Midbrain (tissue), 1 donor: ENCODE results near the gene SH3RF3.
A peak's percentile ranks its signal among the peaks of the same experiment; 100 is the strongest.

Experiments used
- DNase-seq: peaks from one replicate; lab custom pipeline; 2025; lab: John Stamatoyannopoulos, UW

SH3RF3 gene

DNA sequence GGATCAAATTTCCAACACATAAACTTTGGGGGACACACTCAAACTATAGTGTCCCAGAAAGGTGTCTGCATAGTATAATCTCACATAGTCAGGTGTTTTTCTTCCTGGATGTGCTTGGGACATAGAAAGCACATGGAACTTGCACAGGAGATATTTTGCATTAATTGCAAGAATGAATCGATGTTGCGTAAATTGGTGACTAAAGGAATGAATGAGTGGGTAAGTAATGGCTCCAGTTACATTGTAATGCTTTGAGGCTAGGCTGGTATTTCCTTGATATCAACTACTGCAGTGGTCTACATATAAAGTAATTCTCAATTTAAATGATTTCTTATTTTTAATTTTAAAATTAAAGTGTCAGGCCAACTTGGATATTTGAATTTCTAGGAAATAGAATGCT is 53.4 kb downstream of the SH3RF3 start:
- no peak for DNase-seq

DNA sequence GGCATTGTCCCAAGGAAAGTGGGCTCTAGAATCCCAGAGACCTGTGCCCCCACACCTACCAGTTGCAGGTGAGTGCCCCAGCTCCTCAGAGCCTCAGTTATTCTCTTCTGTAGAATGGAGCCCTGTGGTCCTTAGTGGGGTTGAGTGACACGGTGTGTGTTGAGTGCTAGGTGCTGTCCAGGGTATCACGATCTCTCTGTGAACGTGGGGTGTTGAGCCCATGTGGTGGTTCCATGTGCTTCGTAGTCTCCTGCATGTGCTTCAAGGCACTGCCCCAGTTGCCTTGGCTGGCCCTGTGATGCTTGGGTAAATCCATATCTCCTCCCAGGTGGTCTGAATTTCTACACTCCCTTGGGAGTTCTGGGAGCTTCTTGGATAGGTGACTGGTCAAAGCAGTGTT is 54.9 kb downstream of the SH3RF3 start:
- DNase-seq, result no peak

DNA sequence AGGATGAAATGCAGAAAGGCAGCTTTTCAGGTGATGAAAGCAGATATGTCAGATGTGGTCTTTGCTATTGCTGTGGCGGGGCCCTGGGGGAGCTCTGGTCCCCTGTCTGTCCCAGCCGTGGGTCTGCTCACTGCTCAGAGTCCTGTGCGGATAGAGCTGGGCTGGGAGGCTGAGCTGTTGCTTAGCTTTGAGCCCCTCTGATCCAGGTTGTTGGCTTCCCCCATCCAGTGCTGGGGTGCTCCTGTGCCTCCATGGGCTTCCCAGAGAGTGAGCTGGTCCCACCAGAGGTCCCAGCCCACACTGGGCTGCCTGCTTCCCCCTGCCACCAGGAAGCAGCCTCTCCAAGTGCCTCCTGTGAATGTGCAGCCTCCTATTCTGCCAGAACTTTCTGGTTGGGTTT is 55.4 kb downstream of the SH3RF3 start:
- no peak for DNase-seq

DNA sequence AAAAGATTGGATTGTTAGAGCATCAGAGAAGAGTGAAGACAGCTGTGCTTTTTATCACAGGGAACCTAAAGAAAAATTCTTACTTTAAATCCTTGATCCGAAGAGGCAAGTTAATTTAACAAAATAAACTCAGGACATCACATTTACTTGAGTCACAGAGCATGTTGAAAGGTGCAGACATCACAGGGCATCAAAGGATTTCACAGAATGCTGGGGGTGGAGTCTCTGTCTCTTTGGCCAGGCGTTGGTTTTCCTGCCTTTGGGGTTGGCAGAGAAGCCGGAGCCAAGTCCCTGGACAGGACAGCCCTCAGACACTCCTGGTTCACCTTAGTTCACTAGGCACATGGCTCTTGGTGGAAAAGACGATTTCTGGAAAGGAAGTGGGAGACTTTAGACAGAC is 56.3 kb downstream of the SH3RF3 start:
- no peak for DNase-seq

DNA sequence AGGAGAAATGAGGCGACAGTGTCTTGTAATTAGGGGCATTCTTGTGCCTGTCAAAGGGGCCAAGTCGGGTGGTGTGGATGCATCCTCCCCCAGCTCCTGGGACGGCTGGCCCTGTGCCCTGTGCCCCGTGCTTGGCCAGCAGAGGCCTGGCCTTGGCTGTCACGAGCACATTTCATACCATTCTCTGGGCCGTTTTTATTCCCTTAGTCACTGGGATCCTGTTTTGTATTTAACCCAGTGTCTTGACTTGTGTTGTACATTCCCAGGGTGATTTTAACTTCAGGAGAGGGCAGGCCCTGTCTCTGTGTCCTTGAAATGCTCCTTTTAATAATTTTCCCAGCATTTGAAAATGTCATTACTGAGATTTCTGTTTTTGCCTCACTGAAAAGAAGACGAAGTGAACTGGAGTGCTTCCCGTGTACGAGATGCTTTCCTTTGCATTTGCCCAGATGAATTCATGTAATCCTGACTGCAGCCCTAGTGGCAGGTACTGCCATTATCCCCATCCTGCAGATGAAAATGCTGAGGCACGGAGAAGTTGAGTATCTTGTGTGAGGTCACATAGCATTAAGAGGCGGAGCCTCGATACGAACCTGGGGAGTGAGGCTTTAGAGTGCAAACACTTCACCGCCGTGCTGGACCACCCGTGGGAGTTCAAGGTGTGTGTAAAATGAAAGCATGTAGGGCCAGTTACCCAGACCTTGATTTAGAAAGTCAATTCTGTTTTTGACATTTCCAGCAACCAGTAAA is 57.0 kb downstream of the SH3RF3 start:
- peak; percentile 6 for DNase-seq

DNA sequence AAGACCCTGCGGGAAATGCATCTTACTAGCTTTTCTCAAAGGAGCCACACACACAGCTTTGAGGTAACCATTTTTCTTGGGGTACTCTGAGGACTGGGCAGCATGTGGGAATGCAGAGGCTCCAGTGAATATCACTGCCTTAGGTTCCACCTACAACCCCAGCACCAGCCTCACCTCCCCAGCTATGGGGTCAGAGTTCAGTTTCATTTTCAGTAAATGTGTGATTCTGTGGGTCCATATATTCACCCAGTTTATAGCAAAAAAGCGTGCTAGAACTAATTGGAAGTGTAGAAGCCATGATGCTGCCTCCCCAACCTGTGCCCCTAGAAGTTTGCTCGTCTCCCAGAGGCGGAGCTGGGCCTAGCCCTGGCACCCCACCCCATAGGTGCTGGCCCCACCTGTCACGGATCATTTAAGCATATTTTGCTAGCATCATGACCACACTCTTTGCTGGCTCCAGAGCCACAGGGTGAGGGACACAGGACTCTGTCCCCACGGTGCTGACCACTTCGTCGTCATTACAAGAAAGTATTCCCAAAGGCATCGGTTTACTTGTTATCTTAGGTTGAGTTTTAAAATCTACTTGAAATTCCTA is 57.7 kb downstream of the SH3RF3 start:
- DNase-seq, result no peak

DNA sequence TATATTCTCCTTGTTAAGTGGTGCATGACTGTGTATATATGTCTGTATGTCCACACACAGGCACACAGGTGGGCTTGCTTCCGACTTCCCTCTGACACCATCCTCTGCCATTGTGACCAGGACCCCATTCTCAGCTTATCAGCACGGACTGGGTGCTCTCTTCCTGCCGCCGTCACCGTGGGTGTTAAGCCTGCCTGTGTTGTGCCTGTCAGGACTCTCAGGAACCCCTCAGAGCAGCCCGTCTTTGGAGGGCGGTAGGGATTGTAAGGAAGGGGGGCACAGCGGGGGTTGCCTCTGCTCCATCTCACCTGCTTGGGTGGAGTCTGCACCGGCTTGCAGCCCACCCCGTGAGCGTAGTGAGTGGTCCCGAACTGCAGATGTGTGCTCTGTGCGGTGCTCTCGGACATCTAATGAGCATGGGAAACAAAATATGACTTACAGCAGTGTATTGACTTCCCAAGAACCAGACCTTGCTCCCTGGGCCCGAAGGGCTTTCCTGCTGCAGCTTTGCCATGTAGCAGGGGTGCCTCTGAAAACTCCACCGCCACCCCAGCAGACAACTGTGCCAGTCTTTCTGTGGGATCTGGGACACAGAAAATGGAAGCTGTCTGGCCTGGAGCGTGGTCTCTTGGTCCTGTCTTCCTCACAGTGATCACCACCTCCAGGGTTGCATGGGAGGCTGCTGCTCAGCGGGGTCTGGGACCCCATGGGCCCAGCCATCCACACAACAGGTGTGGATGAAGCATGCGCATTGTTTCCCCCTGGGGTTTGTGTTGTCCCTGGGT is 58.9 kb downstream of the SH3RF3 start:
- DNase-seq, result no peak

DNA sequence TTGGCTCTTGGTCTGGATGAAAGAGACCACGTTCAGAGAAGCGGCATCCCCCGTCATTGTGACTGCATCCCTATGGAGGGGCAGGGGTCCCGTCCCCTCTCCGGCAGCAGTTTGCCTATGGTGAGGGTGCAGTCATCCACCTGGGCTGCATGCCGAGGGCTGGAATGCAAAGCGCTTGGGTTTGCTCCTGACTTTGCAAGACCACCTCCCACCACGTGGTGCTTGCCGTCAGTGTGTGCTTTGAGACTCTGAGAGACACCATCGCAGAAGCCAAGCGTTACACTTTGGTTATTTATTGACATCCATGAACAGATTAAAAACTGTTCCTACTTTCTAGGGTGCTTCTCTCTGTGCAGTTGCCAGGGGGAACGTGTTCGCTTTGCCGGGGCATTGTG is 59.5 kb downstream of the SH3RF3 start:
- DNase-seq, result no peak

DNA sequence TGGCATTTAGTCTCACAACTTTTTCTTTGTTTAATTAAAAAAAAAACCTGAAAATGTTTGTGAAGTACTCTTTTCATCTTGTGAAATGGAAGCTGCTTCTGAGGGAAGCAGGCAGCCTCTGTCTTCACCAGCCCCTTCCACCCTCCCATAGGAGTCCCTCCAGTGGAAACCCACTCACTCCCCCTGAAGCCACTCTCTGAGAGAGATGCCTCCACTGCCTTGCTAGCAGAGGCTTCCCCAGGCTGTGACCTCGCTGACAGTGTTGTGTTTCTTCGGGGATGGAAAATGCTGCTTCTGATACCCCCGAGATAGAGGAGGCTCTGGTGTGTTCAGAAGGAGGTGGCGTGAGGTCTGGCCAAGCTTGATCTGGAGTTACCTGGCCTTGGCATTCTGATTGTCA is 59.9 kb downstream of the SH3RF3 start:
- no peak for DNase-seq

DNA sequence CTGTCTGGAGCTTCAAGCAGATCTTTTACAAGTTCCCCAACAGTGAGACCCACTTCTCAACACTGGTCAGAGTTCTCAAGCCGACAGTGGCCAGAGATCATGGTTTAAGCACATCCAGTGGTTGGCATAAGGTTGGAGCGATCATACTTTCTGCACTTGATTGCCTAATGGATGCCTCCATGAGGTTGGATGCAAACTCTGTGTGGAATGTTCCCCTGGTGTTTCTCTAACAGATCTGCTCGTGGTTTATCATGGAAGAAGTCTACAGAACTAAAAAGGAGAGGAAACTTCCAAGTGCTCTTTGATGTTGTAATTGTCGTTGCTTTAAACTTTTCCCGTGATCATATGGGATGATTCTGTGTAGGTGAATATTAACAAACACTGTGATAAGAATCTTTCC is 60.7 kb downstream of the SH3RF3 start:
- no peak for DNase-seq

DNA sequence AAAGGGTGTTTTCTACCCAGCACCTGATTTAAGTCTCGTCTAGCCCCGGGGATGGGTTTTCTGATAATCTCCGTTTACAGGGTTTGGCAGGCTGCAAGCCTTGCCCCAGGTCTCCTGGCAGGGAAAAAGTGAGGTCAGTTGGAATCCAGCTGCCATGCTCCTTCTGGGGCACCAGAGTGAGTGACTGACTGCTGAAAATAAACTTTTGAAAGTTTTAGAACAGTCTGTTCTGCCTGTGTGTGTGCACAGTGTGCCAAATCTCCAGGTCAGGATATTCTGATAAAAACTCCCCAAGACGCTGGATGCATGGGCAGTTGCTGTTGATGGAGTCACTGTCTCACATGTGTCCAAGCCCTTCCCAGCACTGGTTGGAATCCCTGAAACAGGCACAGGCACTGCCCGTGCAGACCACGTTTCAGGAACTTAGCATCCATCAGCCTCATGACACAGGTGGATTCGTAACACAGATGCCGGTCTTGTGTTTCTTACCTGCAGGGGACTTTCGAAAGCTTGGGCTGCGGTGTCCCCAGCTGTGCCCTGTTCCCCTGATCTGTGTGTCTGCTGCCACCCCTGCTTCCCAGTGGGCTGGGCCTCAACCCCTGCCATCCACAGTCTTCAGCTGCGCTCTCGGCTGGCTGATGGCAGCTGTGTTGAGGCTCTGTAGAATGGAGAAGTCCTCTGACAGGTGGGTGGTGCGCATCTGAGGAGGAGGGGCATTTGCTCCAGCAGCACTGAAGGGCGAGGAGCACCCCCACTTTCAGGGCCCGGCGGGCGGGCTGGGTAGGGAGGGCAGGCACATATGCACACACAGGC is 65.0 kb downstream of the SH3RF3 start:
- no peak for DNase-seq

DNA sequence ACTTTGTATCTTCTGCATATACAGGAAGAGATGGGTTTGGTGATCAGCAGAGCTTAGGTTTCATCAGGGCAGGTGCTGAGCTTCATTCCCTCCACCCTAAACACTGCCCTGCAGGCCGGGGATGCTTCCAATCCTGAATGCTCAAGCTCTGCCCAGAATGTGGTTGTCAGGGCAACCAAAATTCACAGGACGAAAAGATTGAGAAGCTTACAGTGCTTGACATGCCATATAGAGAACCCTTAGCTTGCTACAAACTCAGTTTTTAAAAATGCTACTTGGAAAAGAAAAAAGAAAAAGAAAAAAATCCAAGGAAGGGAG is 65.6 kb downstream of the SH3RF3 start:
- DNase-seq, result no peak

DNA sequence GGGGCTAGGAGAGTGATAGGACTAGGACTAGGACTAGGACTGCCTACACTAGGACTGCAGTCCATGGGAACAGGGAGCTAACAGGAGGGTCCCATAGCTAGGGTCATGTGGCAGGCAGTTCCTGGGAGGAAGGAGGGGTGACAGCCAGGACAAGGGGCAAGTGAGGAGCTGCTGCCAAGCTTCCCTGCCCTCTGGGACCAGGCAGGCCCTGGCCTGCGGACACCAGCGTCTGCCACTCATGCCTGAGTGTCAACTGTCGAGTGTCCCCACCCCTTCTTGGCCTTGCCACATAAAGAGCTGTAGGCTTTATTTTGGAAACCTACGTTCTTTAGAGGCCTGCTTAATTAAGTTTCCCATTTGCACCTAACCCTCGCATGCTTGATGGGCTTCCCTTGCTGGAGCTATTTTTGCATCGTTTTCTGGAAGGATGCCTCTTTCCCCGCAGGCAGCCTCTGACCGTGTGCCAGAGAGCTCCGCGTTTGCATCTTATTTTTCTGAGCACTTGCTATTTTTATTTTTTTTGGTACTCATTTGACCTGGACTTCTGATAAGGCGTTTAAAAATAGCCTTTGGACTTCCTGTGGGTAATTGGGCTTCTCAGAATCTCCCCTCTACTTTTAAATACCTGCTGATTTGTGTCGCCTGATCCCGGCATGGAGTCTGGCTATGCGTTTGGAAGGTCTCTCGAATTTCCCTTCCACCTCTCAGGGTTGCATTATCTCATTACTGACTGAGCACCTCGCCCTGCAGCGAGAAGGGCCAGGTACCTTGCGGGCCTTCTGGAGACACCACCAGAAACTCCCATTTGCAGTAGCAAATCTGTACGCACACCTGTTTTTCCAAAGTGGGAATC is 66.4 kb downstream of the SH3RF3 start:
- DNase-seq, result no peak

DNA sequence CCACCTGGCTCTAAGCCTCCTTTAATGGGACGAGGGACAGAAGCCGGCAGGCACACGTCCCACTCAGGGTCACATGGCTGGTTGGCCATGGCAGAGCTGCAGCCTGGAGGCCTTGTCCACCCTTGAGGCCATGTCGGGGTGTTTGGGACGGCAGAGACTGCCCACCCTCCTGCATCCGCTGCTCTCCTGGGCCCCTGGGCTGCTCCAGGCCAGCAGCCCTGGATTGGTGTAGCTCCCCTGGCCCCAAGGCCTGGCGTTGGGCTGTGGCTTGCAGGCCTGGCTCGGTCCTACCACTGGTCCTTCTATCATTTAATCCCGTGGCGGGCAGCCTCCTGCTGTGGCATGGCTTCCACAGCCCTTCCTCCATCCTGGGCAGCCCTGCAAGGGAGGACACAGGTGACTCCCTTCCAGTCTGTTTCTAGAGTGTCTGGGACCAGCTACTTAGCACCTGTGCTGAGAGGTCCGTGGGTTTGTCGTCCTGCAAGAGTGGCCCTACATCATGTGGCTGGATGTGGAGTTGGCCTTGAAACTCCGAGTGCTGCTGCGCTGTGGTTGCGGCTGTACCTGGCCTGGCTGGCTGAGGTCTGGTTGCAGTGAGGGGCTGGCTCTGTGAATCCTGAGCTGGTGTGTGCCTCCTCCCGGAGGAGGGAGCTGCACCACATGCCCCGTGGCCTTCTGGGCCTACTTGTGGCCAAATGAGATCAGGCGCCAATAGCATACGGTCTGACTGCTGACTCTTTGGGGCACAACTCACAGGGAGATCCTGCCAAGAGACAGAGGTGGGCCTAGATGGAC is 67.3 kb downstream of the SH3RF3 start:
- DNase-seq, result no peak

DNA sequence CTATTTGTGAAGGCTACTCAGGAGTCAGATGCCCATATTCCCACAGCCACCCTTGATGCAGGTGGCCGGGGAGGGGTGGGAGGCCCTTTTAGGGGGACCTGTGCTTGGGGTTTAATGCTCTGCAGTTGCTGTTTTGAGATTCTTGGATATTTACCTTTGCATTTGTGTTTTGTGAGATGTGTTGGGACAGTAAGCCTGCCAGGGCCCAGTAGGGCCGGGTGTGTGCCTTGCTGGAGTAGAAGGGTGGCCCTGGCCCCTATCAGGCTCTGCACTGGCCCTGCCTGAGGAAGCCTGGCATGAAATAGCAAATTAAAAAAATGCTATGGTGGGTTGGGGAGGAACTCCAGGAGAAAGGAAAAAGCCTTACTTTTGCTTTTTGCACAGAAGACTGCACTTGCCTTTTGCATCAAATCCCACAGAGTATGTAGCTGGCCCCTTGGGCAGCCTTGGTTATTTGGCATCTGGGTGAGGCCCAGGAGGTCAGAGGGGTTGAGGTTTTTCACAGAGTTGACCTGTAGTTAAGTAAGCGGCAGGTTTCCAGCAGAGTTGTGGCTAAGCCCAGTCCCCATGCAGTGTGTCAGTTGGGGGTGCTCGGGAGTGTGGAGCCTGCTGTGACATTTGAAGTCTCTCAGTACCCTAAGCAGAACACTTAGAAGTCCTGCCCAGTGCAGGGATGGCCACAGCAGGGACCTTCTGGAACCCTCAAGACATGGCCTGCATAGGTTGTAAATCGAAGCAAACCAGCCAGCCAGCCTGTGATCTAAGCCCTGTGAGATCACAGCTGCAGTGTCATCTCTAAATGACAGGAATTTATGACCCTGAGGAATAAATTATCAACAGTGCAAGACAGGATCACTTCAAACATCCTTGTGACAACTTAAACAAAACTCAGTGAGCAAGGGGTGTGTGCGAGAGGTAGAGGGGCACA is 68.8 kb downstream of the SH3RF3 start:
- no peak for DNase-seq

DNA sequence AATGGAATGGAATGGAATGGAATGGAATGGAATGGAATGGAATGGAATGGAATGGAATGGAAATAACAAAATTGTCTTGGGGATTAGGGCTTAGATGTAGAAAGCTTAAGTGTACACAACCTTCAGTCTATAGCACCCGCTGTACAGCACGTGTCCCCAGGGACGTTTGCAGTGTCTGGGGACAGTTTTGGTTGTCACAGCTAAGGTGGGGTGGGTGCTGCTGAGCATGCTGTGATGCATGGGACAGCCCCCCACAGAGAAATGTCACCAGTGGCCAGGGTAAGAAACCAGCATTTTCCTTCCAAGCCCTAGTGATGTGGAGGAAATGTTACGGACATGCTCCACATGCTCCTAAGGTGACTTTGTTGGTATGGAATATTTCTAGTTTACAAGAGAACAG is 70.8 kb downstream of the SH3RF3 start:
- DNase-seq, result no peak

DNA sequence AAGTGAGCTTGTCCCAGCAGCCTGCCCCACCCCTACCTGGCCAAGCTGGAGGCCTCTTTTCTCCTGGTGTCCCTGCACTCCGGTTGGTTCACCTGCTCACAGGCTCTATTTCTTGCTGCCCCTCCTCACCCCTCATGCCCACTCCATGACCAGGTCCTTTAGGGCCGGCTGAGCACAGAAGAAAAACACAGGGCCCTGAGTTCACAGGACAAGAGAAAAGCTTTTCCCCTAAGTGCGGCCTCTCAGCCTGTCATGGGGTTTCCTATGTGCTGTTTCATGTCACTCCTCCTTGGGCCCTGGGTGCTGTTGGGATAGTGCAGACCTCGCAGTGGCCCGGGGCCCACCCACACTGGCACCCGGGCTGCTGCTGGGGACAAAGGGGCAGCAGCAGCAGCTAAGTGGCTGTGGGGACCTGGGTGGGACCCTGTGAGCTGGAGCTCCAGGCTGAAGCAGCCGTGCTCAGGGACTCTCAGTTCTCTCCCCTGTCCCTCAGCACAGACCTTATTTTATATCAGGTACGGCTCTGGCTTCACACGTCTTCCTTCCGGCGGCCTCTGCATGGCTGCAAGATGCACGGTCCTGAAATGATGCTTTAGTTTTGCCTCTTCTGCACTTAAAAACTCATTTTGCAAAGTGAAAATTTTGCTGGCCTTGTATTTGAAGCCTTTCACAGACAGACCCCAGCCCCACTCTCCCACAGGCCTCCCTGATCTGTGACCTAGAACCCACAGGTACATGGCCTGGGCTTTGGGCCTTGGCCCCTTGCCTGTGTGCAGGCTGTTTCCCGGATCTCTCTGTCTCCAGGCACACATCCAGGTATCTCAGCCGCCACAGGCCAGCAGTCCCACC is 71.8 kb downstream of the SH3RF3 start:
- DNase-seq, result no peak

DNA sequence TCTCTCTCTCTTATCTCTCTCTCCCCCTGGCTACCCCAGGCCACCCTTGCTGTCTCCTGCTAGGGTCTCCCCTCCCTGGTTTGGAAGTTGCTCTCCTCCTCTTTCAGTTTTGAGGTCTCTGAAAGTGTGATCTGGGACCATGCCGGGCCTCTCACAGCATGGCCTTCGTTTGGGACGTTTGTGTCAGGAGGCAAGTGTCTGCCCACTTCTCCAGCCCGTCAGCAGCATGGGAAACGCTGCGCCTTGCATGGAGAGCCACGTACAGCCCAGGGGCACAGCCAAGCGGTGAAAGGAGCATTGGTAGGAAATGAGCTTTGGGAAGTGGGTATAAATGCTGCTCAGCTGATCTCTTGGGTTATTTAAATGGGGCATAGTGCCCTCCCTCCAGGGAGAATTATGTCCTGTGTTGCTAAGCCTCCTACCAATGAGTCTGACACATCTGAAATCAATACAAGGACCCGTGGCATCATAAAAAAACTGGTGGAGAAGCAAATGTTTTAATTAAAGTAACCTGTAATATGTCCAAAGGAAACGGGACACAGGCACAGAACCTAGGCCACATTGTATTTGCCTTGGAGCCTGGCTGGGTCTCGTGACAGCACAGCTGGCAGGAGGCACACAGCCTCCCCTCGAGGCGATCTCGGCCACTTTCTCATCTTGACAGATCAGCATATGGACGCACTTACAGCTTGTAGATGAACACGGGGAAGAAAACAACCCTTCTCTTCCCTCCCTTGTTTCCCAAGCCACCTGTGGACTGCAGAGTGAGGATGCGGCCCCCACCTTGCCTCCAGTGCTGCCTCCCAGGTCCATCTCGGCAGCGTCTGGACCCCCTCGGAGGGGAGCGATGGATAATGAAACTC is 72.7 kb downstream of the SH3RF3 start:
- no peak for DNase-seq
